ENCODE data around the gene NEUROD6.

DNA sequence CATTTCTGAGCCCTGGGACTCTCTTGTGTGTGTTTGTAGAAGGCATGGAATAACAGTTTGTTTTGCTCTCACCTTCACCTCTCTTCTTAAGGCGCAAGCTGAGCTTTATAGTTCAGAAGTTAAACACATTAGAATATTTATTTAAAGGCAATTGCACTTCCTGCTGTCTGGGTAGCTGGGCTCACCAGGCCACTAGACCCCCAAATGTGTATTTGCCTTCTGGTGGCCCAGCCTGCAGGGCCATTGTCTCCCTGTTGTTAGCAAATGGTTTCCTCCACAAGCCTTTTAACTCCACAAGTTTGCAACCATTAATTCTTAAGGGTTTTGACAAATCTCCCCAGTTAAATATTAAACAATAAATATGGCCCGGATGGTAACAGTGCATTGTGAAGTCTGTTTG lies 31.1 kb upstream of the NEUROD6 start:
- TF ChIP-seq, protein P1, sequence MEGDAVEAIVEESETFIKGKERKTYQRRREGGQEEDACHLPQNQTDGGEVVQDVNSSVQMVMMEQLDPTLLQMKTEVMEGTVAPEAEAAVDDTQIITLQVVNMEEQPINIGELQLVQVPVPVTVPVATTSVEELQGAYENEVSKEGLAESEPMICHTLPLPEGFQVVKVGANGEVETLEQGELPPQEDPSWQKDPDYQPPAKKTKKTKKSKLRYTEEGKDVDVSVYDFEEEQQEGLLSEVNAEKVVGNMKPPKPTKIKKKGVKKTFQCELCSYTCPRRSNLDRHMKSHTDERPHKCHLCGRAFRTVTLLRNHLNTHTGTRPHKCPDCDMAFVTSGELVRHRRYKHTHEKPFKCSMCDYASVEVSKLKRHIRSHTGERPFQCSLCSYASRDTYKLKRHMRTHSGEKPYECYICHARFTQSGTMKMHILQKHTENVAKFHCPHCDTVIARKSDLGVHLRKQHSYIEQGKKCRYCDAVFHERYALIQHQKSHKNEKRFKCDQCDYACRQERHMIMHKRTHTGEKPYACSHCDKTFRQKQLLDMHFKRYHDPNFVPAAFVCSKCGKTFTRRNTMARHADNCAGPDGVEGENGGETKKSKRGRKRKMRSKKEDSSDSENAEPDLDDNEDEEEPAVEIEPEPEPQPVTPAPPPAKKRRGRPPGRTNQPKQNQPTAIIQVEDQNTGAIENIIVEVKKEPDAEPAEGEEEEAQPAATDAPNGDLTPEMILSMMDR (IDR thresholded peaks at IDR 0.05) = no peak
- no peak for TF ChIP-seq POLR2A (IDR thresholded peaks at IDR 0.05; ENCODE audit: low read depth)
